Activated CD4-positive, alpha-beta T cell treated with anti-CD3 and anti-CD28 coated beads, Interleukin-10, Interleukin-2, amounts not matched to agents 100 ng/mL and 50 ng/mL, durations not matched to agents 16 hours and 8 hours (primary cell): Measurements from ENCODE around the gene CABP2.
"Not testable (repeated sequence)": the region's sequence is repeated elsewhere in the genome, so short reads cannot be mapped to it uniquely, and the experiment has no call there.

Experiments used
- DNase-seq: peaks from one replicate; pipeline ENCODE4 v3.0.0-alpha.2; 2020

The CABP2 gene

DNA sequence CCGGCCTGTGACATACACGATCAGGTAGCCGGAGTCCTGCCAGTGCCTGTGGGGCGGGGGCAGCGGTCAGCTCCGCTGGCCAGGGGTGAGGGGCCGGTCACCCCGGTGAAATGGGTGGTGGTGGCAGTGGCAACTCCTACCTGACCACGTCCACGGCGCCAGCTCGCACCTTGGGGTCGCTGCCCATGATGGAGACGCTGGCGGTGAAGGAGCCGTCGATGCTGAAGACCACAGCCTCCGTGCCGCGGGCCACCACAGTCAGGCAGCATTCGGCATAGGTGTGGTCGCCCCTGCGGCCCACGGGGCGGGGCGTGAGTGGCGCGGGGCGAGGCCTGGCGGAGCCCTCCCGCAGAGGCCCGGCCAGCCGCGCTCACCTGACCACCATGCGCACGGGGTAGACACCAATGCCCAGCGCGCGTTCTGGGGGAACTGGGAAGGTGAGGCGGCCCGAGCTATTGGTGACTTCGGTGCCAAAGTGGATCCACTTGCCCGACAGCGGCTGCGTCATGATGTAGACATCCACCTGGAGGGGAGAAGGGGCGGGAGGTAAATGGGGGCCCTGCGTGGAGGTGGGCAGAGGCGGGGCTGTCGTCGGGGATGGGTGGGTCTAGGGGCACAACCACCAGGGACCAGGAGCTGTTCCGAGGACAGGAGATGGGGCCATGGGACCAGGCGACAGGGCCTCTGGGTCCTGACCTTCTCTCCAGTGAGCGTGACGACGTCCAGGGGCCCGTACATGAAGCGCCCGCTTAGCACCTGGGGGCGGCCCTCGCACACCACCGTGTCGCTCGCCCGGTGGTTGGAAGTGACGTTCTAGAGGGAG, 29.5 kb downstream of the CABP2 start:
- no peak for DNase-seq

DNA sequence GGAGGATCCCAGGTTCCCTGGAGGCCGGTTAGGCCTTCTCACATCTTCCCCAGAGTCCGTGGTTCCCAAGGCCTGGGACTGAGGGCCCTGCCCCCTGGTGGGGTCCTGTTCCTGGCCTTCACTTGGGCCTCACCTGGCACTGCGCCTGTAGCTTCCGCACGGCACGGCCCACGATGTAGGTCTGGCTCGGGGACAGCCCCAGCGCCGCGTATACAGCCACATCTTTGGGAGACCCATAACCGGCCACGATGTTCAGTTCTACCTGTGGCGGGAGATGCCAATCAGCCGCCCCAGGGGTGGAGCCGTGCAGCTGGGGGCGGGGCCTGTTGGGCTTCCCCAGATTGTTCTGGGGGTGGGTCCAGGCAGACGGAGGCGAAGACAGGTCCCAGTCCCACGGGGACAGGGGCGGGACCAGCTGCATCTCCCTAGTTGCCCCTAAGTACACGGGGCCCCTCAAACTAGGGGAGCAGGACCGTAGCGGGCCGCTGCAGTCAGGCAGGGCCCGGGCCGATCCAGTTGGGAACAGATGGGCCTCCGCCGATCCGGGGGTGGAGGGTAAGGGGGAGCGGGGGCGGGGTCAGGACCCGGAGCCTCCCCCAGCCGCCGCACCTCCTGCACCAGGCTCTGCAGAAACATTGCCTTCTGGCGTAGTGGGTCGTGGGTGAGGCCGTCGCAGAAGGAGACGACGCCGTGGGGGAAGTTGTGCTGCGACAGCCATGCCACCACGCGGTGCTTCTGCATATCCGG, 30.3 kb downstream of the CABP2 start:
- DNase-seq = peak; percentile 33

DNA sequence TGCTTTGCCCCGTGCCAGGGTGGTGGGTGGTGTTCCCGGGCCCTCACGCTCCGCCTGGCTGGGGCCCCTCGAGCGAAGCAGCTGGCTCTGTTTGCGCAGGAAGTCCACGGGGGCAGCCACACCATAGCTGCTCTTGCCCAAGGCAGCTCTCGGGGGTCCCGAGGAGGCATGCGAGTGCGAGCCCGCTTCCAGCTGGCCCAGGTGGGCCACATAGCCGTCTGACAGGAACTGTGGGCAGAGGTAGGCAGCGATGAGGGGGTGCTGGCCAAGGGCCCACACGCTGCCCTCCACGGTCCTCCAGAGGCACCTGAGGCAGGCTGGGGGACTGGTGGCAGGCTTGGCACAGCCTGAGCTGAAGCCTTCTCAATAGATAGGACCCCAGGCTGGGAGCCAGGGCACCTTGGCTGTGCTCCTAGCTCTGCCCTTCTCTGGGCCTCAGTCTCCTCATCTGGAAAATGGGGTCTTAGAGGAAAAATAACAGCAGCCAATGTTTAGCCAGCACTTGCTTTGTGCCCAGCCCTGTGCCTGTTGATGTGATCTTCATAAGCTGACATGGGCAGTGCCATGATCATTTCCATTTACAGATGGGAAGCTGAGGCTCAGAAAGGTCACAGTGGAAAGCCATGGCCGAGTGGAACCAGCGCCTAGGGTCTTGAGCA, 31.0 kb downstream of the CABP2 start:
- no peak for DNase-seq

DNA sequence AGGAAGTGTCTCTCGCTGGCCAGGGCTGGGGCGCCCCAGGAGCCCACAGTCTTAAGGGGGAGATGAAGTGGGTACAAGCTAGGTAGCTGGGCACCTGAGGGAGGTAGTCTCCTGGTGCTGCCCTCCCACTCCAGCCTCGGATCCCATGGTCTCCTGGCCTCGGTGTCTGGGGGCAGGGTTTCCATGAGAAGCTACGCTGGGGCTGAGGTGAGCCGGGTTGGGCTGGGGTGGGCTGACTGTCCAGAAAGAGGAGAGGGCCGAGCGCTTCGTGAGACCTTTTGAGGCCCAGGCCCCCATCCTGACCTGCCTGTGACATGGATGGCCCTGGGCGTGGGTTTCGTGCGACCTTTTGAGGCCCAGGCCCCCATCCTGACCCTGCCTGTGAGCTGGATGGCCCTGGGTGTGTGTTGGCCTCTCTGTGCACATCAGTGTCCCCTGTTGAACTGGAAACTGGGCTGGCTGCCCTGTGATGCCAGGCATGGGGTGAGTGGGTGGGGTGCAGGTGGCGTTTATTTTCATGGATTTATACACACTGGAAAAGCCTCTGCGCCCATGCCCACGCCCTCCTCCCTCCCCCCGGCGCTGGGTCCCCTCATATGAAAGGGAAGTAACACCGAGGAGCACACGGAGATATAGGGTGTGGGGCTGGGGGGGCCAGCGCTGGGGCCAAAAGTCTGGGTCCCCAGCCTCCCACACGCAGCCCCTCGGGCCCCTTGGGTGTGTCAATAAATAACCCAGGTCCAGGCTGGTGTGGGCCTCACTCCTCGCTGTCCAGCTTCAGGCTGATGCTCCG, 31.8 kb downstream of the CABP2 start:
- DNase-seq = no peak

DNA sequence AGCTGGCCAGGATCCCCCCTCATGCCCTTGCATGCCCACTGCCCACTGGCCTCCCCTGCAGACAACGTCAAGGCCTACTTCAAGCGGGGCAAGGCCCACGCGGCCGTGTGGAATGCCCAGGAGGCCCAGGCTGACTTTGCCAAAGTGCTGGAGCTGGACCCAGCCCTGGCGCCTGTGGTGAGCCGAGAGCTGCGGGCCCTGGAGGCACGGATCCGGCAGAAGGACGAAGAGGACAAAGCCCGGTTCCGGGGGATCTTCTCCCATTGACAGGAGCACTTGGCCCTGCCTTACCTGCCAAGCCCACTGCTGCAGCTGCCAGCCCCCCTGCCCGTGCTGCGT, 32.5 kb downstream of the CABP2 start:
- no peak for DNase-seq

DNA sequence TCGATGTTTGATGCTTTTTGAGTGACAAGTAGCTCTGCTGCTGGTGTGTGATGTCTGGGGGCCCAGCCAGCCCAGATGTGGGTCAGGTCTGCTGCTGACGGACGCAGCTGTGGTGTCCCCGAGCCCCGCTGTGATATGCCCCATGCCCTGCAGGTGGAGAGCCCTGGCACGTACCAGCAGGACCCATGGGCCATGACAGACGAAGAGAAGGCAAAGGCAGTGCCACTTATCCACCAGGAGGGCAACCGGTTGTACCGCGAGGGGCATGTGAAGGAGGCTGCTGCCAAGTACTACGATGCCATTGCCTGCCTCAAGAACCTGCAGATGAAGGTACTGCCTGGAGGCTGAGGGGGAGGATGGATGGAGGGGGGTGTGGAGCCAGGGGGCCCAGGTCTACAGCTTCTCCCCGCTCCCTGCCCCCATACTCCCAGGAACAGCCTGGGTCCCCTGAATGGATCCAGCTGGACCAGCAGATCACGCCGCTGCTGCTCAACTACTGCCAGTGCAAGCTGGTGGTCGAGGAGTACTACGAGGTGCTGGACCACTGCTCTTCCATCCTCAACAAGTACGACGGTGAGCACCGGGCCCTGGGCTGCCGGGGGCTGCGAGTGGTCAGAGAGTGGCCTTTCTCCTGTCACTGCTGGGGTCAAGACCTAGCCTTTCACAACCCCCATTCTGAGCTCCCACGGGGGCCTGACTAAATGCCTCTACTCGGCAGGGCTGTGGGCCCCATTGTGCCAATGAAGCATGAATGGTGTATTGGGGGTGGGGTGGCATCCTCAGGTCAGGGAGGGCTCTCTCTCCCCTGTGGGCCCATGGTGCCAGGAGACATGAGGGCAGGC, 33.1 kb downstream of the CABP2 start:
- no peak for DNase-seq

DNA sequence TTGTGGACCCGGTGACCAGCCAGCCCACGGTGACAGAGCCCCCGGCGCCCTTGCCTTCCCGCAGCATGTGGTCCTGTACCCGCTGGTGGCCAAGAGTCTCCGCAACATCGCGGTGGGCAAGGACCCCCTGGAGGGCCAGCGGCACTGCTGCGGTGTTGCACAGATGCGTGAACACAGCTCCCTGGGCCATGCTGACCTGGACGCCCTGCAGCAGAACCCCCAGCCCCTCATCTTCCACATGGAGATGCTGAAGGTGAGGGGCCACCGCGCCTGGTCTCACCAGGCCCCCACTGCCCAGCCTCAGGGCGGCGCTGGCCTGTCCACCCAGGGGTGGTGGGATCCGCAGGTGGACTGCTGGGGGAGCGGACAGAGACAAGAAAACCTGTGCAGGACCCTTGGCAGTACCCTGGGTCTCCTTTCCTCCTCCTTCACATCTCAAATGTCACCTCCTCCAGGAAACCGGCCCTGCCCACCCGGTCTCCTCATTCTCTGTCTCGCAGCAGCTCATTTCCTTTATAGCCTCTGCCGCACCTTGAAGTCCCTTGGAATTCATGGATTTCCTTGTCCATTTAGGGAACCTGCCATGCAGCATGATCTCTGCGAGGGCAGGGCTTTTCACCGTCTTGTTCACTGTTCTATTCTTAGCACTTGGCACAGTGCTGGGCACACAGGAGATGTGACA, 33.9 kb downstream of the CABP2 start:
- DNase-seq = no peak

DNA sequence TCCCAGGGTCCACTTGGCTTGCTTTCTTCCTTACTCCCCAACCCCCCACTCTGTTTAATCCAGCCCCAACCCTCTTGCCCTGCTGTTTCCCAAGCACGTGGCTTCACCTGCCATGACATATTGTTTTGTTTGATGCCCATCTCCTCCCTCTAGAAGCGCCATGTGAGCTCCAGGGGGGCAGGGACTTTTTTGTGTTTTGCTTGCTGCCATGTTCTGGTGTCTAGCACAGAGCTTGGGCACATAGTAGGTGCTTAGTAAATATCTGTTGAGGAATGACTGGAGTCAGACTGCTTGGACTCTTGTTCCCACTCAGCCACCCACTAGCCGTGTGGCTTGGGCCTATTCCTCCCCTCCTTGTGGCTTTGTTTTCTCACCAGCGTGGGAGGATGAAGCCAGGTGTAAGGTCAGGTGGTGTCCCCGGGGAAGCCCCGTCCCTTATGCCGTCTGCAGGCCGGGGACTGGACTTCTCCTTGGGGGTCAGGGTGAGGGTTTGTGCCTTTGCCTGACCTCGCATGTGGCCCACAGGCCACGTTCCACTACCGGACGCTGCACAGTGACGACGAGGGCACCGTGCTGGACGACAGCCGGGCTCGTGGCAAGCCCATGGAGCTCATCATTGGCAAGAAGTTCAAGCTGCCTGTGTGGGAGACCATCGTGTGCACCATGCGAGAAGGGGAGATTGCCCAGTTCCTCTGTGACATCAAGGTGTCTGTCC, 36.6 kb downstream of the CABP2 start:
- DNase-seq = peak; percentile 81

DNA sequence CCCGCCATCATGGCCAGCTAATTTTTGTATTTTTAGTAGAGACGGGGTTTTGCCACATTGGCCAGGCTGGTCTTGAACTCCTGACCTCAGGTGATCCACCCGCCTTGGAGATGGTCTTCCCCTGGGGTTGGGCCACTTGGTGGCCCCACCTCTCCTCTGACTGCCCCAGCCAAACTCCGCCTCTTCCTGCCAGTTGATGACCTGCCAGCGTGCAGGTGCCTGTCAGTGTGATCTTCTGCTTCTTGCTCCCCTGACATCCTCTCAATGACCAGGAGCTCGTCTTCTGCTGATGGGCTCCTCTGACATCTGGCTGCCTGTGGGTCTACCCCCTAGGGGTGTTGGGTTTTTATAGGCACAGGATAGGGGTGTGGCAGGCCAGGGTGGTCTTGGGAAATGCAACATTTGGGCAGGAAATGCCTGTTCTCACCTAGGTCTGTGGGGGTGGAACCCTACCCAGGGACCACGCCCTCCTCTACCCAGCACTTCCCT, 37.3 kb downstream of the CABP2 start:
- peak; percentile 89 for DNase-seq

DNA sequence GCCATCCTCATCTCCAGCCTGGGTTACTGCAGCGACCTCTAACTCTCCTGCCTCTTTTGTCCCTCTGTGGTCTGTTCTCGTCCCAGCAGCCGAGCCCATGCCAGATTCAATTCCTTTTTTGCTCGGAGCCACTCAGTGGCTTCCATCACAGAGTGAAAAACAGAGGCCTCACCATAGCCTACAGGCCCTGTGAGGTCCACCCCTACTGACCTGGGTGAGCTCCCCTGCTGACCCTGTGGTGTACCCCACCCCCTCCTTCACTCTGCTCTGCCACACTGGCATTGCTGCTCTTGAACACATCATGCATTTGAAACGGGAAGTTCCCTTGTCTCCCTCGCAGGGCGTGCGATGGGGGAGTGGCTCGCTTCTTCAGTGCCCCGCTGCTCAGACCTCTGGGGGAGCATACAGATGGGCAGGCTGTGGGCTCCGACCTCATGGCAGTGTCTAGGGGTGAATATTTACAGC, 38.4 kb downstream of the CABP2 start:
- peak; percentile 92 for DNase-seq

DNA sequence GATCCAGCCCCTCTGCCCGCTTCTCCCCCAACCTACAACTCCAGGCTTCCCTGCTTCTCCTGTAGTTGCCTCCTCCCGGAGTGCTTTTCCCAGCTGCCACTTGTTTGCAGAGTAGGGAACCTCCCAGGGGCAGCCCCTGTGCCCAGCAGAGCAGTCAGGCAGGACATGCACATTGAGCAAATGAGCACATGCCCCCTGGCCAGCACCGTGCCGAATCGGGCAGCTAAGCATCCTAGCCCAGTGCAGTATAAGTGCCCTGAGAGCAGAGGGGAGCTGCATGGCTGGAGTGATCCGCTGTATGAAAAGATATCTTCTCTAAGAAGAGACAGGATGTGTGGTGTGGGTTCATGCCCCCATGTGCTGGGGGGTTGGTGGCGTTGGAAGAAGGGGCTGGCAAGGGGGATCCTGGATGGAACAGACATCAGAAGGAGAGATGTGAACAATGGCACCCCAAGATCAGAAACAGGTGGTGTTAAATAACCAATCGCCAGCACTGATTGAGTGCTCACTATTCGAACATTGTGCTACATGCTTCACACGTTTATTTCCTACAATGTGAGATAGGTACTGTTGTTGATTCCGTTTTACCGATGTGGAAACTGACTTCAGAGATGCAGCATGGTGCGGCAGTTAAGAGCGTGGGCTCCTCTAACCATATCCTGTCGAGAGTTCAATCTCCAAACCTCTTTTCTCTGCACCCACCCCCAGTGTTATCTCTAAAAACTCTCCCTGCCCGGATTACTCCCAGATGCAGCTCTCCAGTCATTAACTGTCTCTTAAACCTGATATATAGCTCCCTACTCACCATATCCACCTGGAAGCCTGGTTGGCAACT, 39.2 kb downstream of the CABP2 start:
- peak; percentile 77 for DNase-seq

DNA sequence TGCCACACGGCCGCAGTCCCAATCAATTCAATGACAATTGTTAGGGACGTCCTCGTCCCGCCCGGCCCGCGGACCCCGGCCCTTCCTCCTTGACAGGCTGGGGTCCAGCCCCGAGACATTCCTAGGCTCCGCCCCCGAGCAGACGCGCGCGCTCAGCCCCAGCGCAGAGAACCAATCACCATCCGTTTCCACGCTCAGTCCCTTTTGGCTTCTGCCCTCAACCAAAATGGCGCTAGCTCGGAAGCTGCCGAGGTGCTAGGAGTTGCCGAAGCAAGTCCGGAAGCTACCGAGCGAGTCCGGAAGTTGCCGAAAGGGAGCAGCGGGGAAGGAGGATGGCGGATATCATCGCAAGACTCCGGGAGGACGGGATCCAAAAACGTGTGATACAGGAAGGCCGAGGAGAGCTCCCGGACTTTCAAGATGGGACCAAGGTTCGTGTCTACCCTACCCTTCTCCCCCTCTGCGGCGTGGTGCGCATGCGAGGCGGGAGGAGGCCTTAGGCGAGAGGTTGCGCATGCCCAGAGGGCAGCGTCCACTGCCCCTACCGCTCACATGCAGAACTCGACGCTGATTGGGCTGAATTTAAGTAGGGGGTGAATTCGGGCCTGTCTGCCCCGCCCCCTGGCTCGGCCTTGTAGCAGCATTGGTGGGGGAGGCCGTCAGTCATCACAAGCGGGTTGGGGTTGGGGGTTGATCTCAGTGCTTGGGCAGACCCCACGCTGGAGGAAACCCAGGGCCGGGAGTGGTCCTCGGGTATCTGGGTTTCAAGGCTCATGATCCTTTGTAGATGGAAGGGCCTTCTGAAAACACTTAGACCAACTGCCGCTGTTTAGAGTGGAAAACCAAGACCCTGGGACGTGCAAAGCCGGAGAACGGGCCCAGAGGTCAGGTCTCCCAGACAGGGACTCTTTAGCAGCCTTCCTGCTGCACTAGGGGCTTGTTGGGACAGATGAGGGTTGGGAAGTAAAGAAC, 40.1 kb downstream of the CABP2 start, which contains the start of gene AIP:
AIP (plus strand) TSS at position 200 of the 972 bp plus-strand sequence; CDS start at position 333, 133 bp downstream.
- DNase-seq = peak; percentile 99

DNA sequence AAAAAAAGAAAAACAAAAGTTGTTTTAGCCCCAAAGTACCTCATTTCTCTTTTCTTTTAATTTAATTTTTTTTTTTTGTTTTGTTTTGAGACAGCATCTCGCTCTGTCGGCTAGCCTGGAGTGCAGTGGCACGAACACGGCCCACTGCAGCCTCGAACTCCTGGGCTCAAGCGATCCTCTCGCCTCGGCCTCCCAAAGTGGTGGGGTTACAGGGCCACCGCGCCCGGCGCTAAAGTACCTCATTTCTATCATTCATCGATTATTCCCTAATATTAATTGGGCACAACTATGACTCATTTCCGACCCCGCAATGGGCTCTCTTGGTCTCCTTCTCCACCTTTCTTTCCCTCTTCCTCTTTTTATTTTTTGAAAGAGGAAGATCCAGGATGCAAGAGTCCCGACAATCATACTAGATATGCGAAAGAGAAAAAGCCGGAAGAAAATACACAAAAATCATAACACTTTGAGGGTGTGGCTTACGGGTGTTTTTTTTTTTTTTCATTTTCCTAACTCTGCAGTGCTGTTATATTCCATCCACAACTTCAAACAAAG, 40.9 kb downstream of the CABP2 start:
- DNase-seq = no peak

DNA sequence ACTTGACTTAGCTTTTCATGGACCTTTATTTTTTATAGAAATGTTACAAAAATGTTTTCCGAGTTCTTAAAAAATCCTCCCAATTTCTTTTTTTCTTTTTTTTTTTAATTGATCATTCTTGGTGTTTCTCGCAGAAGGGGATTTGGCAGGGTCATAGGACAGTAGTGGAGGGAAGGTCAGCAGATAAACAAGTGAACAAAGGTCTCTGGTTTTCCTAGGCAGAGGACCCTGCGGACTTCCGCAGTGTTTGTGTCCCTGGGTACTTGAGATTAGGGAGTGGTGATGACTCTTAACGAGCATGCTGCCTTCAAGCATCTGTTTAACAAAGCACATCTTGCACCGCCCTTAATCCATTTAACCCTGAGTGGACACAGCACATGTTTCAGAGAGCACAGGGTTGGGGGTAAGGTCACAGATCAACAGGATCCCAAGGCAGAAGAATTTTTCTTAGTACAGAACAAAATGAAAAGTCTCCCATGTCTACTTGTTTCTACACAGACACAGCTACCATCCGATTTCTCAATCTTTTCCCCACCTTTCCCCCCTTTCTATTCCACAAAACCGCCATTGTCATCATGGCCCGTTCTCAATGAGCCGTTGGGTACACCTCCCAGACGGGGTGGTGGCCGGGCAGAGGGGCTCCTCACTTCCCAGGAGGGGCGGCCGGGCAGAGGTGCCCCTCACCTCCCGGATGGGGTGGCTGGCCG, 45.7 kb downstream of the CABP2 start:
- DNase-seq = not testable (repeated sequence)

DNA sequence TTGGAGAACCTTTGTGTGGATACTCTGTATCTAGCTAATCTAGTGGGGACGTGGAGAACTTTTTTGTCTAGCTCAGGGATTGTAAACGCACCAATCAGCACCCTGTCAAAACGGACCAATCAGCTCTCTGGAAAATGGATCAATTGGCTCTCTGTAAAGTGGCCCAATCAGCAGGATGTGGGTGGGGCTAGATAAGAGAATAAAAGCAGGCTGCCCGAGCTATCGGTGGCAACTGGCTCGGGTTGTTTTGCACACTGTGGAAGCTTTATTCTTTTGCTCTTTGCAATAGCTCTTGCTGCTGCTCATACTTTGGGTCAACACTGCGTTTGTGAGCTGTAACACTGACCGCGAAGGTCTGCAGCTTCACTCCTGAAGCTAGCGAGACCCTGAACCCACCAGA, 46.6 kb downstream of the CABP2 start:
- DNase-seq = not testable (repeated sequence)

DNA sequence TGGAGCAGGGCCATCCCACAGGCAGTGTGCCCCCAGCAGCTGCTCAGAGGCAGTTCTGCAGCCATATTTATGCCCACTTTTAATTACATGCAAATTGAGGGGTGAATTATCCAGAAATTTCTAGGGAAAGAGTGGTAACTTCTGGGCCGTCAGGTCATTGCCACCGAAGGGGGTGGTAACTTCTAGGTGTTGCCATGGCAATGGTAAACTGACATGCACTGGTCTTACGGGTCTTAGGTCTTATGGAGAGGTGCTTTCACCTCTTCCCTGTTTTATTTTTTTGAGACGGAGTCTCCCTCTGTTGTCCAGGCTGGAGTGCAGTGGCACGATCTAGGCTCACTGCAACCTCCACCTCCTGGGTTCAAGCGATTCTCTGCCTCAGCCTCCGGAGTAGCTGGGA, 50.4 kb downstream of the CABP2 start:
- no peak for DNase-seq

DNA sequence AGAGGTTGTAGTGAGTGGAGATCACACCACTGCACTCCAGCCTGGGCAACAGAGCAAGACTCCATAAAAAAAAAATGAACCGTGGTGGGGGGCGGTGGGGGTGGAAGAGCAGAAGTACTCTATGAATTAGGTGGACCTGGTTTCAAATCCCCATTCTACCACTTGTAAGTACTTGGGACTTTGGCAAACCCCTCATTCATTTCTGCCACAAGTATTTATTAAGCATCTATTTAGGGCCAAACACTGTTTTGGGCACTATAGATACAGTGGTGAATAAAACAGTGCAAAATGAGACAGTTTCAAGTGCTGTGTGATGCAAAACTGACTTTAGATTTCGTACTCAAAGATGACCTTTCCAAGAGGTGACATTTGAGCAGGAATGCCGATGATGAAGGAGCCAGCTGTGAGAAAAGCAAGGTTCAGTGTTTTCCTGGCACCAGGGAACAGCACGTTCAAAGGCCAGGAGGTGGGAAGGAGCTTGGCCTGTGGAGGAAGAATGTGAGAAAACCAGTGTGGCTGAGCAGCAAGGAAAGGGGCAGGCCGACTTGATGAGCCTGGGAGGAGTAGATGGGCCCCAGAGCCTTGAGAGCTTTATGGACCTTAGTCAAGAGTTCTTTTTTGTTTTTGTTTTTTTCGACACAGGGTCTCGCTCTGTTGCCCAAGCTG, 52.8 kb downstream of the CABP2 start:
- DNase-seq = no peak
